Esophagus squamous epithelium (tissue), 5 donors: ENCODE results near the gene CHMP5. TPM values are rescaled to one million over a fixed set of nuclear protein-coding genes. Genes with fewer than 3 reads are reported as not detected.

Source experiments
- DNase-seq: peaks from one replicate; lab custom pipeline; 2025; lab: John Stamatoyannopoulos, UW
- H3K27ac ChIP-seq, 4 donors: fragments of 200-600 bp; sonication (generic); one replicate each; pipeline ENCODE4 v1.5.1; 2016 to 2019; ENCODE audit warnings: mild to moderate bottlenecking in 1 of 4
- H3K27me3 ChIP-seq, 4 donors: fragments of 200-600 bp; sonication (generic); 1 replicate in 3 of 4; 2 replicates in 1 of 4; pipeline versions ENCODE4 v1.5.1 to v1.6.0; 2017 to 2021; ENCODE audit warnings: antibody characterized with exemption in 1 of 4
- H3K36me3 ChIP-seq, 3 donors: fragments of 200-600 bp; sonication (generic); one replicate each; pipeline ENCODE4 v1.5.1; 2016 to 2019
- H3K4me1 ChIP-seq, 3 donors: fragments of 200-600 bp; sonication (generic); one replicate each; pipeline ENCODE4 v1.5.1; 2017 to 2019
- H3K4me3 ChIP-seq, 4 donors: fragments of 200-600 bp; sonication (generic); 1 replicate in 3 of 4; 2 replicates in 1 of 4; pipeline ENCODE4 v1.5.1; 2016 to 2019; ENCODE audit warnings: mild to moderate bottlenecking in 2 of 4, moderate library complexity in 1 of 4
- H3K9me3 ChIP-seq, 3 donors: fragments of 200-600 bp; sonication (generic); one replicate each; pipeline ENCODE4 v1.5.1; 2016 to 2019
- CTCF ChIP-seq, 6 experiments: fragments of 450-650 bp in 4 of 6; fragments of 200-600 bp in 2 of 6; sonication (generic) in 2 of 6; IDR thresholded peaks; one replicate each; pipeline ENCODE4 v1.5.1; 2016 to 2019; ENCODE audit warnings: antibody characterized with exemption in 6 of 6, mild to moderate bottlenecking in 4 of 6, moderate library complexity in 4 of 6
- POLR2A ChIP-seq, 4 donors: fragments of 450-650 bp; IDR thresholded peaks; one replicate each; pipeline ENCODE4 v1.6.1; 2017; ENCODE audit warnings: antibody characterized with exemption in 4 of 4, mild to moderate bottlenecking in 4 of 4, moderate library complexity in 3 of 4
- WGBS, 2 donors: methylation state at CpG; one replicate each; pipeline ENCODE4 v1.1.5; 2018; 5-methylcytosine and 5-hydroxymethylcytosine counted together
- intact Hi-C: fragments of 100-400 bp; cut with DNase I; formaldehyde crosslinking; loops from one replicate; pipeline ENCODE4 v1.15.0; 2022
- total RNA-seq, 4 donors: library from RNA; depleted of rRNA; stranded (reverse); fragments of >200 nt; gene quantifications; one replicate each; pipeline ENCODE4 v1.1.0, GENCODE V29; 2016
- donor health status: DM: yes; HTN: yes; CAD: no.

The CHMP5 gene
- total RNA-seq, 4 donors from 2014 or later: 37.7 to 62.5 (median 54.2) TPM

DNA sequence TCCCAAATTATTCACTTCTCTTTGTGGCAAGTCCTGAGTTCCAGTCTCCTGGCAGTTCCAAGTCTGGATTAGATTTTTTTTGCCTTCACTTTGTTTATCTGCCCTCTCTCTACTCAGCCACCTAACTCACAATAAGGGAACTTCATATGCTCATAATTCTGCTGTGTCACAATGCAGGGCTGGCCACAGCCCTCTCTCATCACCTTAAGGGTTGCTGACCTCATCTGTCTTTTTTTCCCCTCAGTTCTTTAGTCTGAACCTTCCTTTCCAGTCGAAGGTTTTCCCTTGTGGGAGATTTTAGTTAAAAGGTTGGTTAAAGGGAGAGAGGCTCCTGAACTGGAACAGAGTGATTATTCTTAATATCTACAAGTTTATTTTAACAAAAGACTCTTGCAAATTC lies 4.5 kb upstream of the CHMP5 start:
- WGBS, 2 donors: 86 to 100% methylated on average over 1 of the region's 1 CpG
- TF ChIP-seq POLR2A (IDR thresholded peaks at IDR 0.05) (no peak), CTCF (IDR thresholded peaks at IDR 0.05) (no peak)
- intact Hi-C loops: no loop called here
- Histone ChIP-seq H3K27ac (no peak overlapping the region), H3K4me1 (peaks cover 6 to 24% (median 11%) of the 10 kb centered on the region in 3 donors), H3K9me3 (no peaks in the 10 kb centered on the region), H3K36me3 (peaks cover 31 to 76% (median 44%) of the 10 kb centered on the region in 3 donors), H3K27me3 (no peaks in the 10 kb centered on the region), H3K4me3 (no peak overlapping the region)
- no peak for DNase-seq

DNA sequence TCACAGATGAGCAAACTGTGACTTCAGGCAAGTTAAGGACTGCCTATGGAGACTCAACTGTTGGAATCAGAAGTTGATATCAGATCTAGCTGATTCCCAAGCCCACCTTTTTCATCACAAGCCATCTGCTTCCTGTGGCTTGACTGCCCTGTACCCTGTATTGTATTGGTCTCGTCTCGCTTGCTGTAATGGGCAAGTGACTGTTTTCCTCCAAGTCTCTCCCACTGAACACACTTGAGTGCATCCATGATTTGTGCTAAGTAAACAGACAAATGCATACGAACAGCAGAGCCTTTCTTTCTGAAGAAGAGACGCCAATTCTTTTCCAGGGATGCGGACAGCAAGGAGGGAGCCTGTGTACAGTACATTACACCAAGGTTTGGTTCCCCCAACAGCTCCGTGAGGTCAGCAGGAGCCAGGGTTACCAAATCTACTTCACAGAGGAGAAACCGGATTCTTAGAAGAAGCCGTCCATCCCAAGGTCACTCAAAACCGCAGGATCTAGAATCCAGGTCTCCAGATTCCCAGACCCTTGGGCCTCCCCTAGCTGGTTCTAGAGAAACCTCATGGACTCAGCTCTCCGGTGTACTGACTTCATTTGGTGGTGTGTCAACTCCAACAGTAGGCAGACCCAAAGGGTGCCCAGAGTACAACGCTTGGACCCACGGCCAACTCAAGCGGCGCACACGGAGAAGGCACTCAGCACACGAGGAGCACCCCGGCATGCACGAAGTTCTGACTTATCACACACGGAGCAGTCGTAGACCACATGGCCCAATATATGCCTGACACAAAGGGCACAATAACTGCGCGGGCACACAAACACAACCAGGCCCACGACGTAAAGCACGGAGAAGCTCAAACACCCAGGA lies 1.5 kb upstream of the CHMP5 start:
- H3K9me3 ChIP-seq: no peaks in the 10 kb centered on the region
- no peaks in the 10 kb centered on the region for H3K27me3 ChIP-seq
- DNase-seq: no peak
- peak overlapping the region; percentile 94 to 99 (median 96) for H3K27ac ChIP-seq
- intact Hi-C loops: no loop called here
- TF ChIP-seq POLR2A (IDR thresholded peaks at IDR 0.05) (no peak), CTCF (IDR thresholded peaks at IDR 0.05) (no peak)
- peaks cover 20 to 70% (median 24%) of the 10 kb centered on the region in 3 donors for H3K36me3 ChIP-seq
- peak overlapping the region; percentile 67 to 98 (median 80) for H3K4me3 ChIP-seq
- H3K4me1 ChIP-seq: peaks cover 12 to 48% (median 28%) of the 10 kb centered on the region in 3 donors
- 0 to 3% methylated on average over 6 to 10 of the region's 25 CpGs for WGBS, 2 donors

DNA sequence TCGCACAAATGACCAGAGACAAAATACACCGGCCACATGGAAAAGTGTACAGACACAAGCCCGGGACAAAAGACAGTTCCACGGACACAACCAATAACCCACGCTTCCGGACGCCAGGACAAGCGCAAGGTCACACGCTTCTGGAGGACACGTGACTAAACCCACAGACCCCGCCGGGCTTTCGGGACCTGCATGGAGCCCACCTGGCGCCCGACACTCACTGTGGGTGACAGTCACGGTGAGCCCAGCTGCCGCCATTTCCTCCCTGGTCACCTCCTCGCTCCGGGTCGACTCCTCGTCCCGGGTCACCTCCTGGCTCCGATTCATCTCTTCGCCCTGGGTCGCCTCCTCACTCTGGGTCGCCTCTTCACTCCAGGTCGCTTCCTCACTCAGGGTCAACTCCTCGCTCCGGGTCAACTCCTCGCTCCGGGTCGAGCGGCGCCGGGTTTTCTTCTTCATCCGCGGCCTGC lies 811 bp upstream of the CHMP5 start:
- H3K4me1 ChIP-seq: peaks cover 12 to 48% (median 28%) of the 10 kb centered on the region in 3 donors
- WGBS, 2 donors: 0 to 1% methylated on average over 22 to 32 of the region's 37 CpGs
- peaks cover 20 to 70% (median 20%) of the 10 kb centered on the region in 3 donors for H3K36me3 ChIP-seq
- peak; percentile 49 for DNase-seq
- peak overlapping the region; percentile 67 to 98 (median 80) for H3K4me3 ChIP-seq
- no peak for TF ChIP-seq CTCF (IDR thresholded peaks at IDR 0.05)
- no peaks in the 10 kb centered on the region for H3K27me3 ChIP-seq
- intact Hi-C loops: no loop called here
- H3K27ac ChIP-seq: peak overlapping the region; percentile 94 to 99 (median 96)
- H3K9me3 ChIP-seq: no peaks in the 10 kb centered on the region

DNA sequence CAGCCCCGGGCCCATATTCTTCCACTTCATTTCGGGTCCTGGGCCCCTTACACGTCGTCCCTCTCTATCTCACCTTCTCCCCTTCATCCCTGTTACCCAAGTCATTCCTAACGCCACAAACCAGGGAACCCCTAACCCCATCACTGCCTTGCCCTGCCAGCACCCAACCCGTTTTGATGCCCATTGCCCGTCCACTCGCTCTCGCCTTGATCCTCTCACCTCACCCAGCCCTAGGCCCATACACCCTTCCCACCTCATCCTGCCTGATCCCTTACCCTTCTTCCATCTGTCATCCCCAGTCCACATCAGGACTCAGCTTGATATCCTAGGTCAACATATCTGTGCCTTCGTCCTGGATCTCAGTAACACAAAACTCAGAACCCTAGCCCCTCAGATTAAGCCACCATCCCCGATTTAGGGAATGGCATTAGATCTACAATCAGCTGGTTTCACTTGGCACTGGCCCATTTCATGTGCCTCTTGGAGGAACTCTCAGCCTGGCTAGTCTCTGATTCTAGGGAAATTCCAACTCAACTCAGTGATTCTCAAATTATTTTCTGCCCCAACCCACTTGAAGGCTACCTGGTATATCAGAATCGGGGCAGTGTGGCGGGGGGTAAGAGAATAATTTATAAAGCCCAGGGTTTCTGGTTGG lies 489 bp downstream of the CHMP5 start:
- intact Hi-C loops: no loop called here
- no peaks in the 10 kb centered on the region for H3K9me3 ChIP-seq
- DNase-seq: no peak
- H3K4me1 ChIP-seq: peaks cover 12 to 48% (median 28%) of the 10 kb centered on the region in 3 donors
- 18 to 21% methylated on average over 12 to 13 of the region's 13 CpGs for WGBS, 2 donors
- H3K36me3 ChIP-seq: peaks cover 12 to 70% (median 14%) of the 10 kb centered on the region in 3 donors
- peak overlapping the region; percentile 67 to 98 (median 80) for H3K4me3 ChIP-seq
- TF ChIP-seq CTCF (IDR thresholded peaks at IDR 0.05) (no peak), POLR2A (IDR thresholded peaks at IDR 0.05) (no peak)
- no peaks in the 10 kb centered on the region for H3K27me3 ChIP-seq
- H3K27ac ChIP-seq: peak overlapping the region; percentile 94 to 99 (median 96)
